Skeletal muscle cell (primary cell): ENCODE measurements around the gene FCER2.
"Not testable (repeated sequence)": the region's sequence is repeated elsewhere in the genome, so short reads cannot be mapped to it uniquely, and the experiment has no call there.

Experiments
- DNase-seq: peaks from one replicate; pipeline ENCODE4 v3.0.0-alpha.2; 2010; ENCODE audit warnings: low read depth
- H3K4me3 ChIP-seq: 2 replicates; pipeline ENCODE4 v1.5.1; 2011; ENCODE audit warnings: low read depth, mild to moderate bottlenecking, control low read depth, low read length, moderate library complexity

FCER2 gene

GRCh38 chr19:7701654-7702457 is at the start of gene FCER2:
FCER2 (minus strand) TSS chr19:7702131; CDS start chr19:7699760, 2,371 bp downstream.
- no peak for DNase-seq

GRCh38 chr19:7751157-7751783 is 49.3 kb upstream of the FCER2 start:
- H3K4me3 ChIP-seq = no peak overlapping the region
- no peak for DNase-seq

More at GRCh38 chr19:7701654-7702457, at the start of gene FCER2:
- no peak within 1 kb of the TSS for H3K4me3 ChIP-seq

- DNase-seq = no peak
- no peak overlapping the region for H3K4me3 ChIP-seq
These were observed 46.8 kb upstream of the FCER2 start for GRCh38 chr19:7748756-7749155.

- no peak for DNase-seq
These were observed 46.2 kb upstream of the FCER2 start for GRCh38 chr19:7748171-7748570.

GRCh38 chr19:7746903-7747884 is 45.3 kb upstream of the FCER2 start, which contains the start of gene CD209:
CD209 (minus strand) TSS chr19:7747534; CDS start chr19:7747511, 23 bp downstream.
- no peak within 1 kb of the TSS for H3K4me3 ChIP-seq
- no peak for DNase-seq

More at GRCh38 chr19:7748171-7748570, 46.2 kb upstream of the FCER2 start:
- H3K4me3 ChIP-seq = no peak overlapping the region

- DNase-seq, H3K4me3 ChIP-seq: not testable (repeated sequence)
These were observed 44.4 kb upstream of the FCER2 start for GRCh38 chr19:7746306-7746705.

- H3K4me3 ChIP-seq = no peak overlapping the region
- no peak for DNase-seq
These were observed 43.1 kb upstream of the FCER2 start for GRCh38 chr19:7744871-7745650.

GRCh38 chr19:7744199-7744786 is 42.4 kb upstream of the FCER2 start:
- H3K4me3 ChIP-seq = no peak overlapping the region
- no peak for DNase-seq

- H3K4me3 ChIP-seq = no peak overlapping the region
- DNase-seq = no peak
These were observed 41.5 kb upstream of the FCER2 start for GRCh38 chr19:7743425-7743841.

GRCh38 chr19:7742991-7743390 is 41.1 kb upstream of the FCER2 start:
- no peak for DNase-seq
- no peak overlapping the region for H3K4me3 ChIP-seq

- DNase-seq = no peak
- H3K4me3 ChIP-seq = no peak overlapping the region
These were observed 40.6 kb upstream of the FCER2 start for GRCh38 chr19:7742575-7742974.

- DNase-seq = no peak
- no peak overlapping the region for H3K4me3 ChIP-seq
These were observed 38.7 kb upstream of the FCER2 start for GRCh38 chr19:7740682-7741054.

- H3K4me3 ChIP-seq = no peak overlapping the region
- no peak for DNase-seq
These were observed 38.1 kb upstream of the FCER2 start for GRCh38 chr19:7739801-7740681.

GRCh38 chr19:7739211-7739755 is 37.4 kb upstream of the FCER2 start:
- no peak for DNase-seq
- no peak overlapping the region for H3K4me3 ChIP-seq

- no peak for DNase-seq
- H3K4me3 ChIP-seq = no peak overlapping the region
These were observed 36.1 kb upstream of the FCER2 start for GRCh38 chr19:7738023-7738422.

GRCh38 chr19:7737215-7737614 is 35.3 kb upstream of the FCER2 start:
- H3K4me3 ChIP-seq = no peak overlapping the region
- no peak for DNase-seq

- H3K4me3 ChIP-seq = no peak overlapping the region
- no peak for DNase-seq
These were observed 34.2 kb upstream of the FCER2 start for GRCh38 chr19:7736148-7736547.
